HG02852 (cell line): Measurements from ENCODE around the gene CFAP77.

Source experiments
- ATAC-seq: cut with Tn5 transposase; IDR thresholded peaks from one replicate; pipeline ENCODE4 v1.9.1; 2021; ENCODE audit warnings: mild to moderate bottlenecking, moderate library complexity; ENCODE audit not compliant: unreplicated experiment

The CFAP77 gene

GRCh38 chr9:132590318-132591182 lies 180.5 kb downstream of the CFAP77 start:
- ATAC-seq = no peak

GRCh38 chr9:132591244-132591643 lies 181.2 kb downstream of the CFAP77 start:
- no peak for ATAC-seq

- ATAC-seq = no peak
These were observed 181.8 kb downstream of the CFAP77 start for GRCh38 chr9:132591751-132592314.

- no peak for ATAC-seq
These were observed 182.4 kb downstream of the CFAP77 start for GRCh38 chr9:132592451-132592850.

- no peak for ATAC-seq
These were observed 184.4 kb downstream of the CFAP77 start for GRCh38 chr9:132594412-132594811.

GRCh38 chr9:132595319-132595718 lies 185.3 kb downstream of the CFAP77 start:
- ATAC-seq = no peak

GRCh38 chr9:132596200-132596599 lies 186.2 kb downstream of the CFAP77 start:
- no peak for ATAC-seq

GRCh38 chr9:132597073-132597775 lies 187.2 kb downstream of the CFAP77 start:
- ATAC-seq = no peak

GRCh38 chr9:132600326-132600984 lies 190.4 kb downstream of the CFAP77 start:
- ATAC-seq = no peak

GRCh38 chr9:132602207-132602606 lies 192.2 kb downstream of the CFAP77 start:
- ATAC-seq = no peak

- no peak for ATAC-seq
These were observed 195.4 kb downstream of the CFAP77 start for GRCh38 chr9:132605387-132605786.

- no peak for ATAC-seq
These were observed 196.1 kb downstream of the CFAP77 start for GRCh38 chr9:132606066-132606465.

- ATAC-seq = no peak
These were observed 199.2 kb downstream of the CFAP77 start for GRCh38 chr9:132609184-132609583.

GRCh38 chr9:132609829-132610228 lies 199.8 kb downstream of the CFAP77 start:
- ATAC-seq = no peak

GRCh38 chr9:132610661-132611060 lies 200.7 kb downstream of the CFAP77 start:
- ATAC-seq = no peak

GRCh38 chr9:132614324-132614723 lies 204.3 kb downstream of the CFAP77 start:
- no peak for ATAC-seq

GRCh38 chr9:132615774-132616173 lies 205.8 kb downstream of the CFAP77 start:
- no peak for ATAC-seq

GRCh38 chr9:132616725-132617124 lies 206.7 kb downstream of the CFAP77 start:
- no peak for ATAC-seq

GRCh38 chr9:132622159-132622558 lies 212.1 kb downstream of the CFAP77 start:
- ATAC-seq = no peak
